Measurements from ENCODE around the gene MYOZ3. TPM values are rescaled to one million over a fixed set of nuclear protein-coding genes. Genes with fewer than 3 reads are reported as not detected.

MYOZ3 gene
- polyA plus RNA-seq, 1 of the 3 experiments (the other 2 are of a cell fraction) = 0.26 TPM

- H3K36me3 ChIP-seq (replicated peaks in 1 of 2; ENCODE audit: control insufficient read depth in 1 of 2, insufficient read depth in 2 of 2, low read length in 1 of 2) = peaks cover 0 to 13% of the 10 kb centered on the region in 2 experiments
- no peaks in the 10 kb centered on the region for H4K20me1 ChIP-seq (ENCODE audit: insufficient read depth)
- H3K9me2 ChIP-seq = no peaks in the 10 kb centered on the region
- no peak overlapping the region for H3K27ac ChIP-seq (ENCODE audit: low read depth in 2 of 2, low read length in 1 of 2)
- H3K4me3 ChIP-seq (ENCODE audit: low read depth in 2 of 2, low read length in 1 of 2) = no peak overlapping the region
- no peak overlapping the region for H3K9ac ChIP-seq
- no peaks in the 10 kb centered on the region for H3K9me3 ChIP-seq
- H3K4me2 ChIP-seq = no peak overlapping the region
- no peaks in the 10 kb centered on the region for H3K27me3 ChIP-seq (ENCODE audit: insufficient read depth)
- H2AFZ ChIP-seq (ENCODE audit: low read depth) = no peak overlapping the region
- TF ChIP-seq MAX (IDR thresholded peaks at IDR 0.05; ENCODE audit: low read depth) (no peak), PBX3 (IDR thresholded peaks at IDR 0.05) (no peak), RXRA (IDR thresholded peaks at IDR 0.05; ENCODE audit: borderline replicate concordance, low read depth) (no peak), JUND (IDR thresholded peaks at IDR 0.05) (no peak), REST (IDR thresholded peaks at IDR 0.05; ENCODE audit: low read depth, low read length) (no peak), YY1 (IDR thresholded peaks at IDR 0.05; ENCODE audit: low read depth) (no peak), CHD2 (IDR thresholded peaks at IDR 0.05; ENCODE audit: low read length, partially characterized antibody) (no peak), GABPA (IDR thresholded peaks at IDR 0.05; ENCODE audit: low read depth) (no peak), MXI1 (IDR thresholded peaks at IDR 0.05; ENCODE audit: low read depth, low read length) (no peak), SMC3 (IDR thresholded peaks at IDR 0.05; ENCODE audit: low read depth, low read length) (no peak), TCF12 (IDR thresholded peaks at IDR 0.05) (no peak), EZH2phosphoT487 (IDR thresholded peaks at IDR 0.05; ENCODE audit: borderline replicate concordance, low read depth) (no peak), FOSL2 (IDR thresholded peaks at IDR 0.05; ENCODE audit: borderline replicate concordance, low read depth) (no peak), USF2 (IDR thresholded peaks at IDR 0.05; ENCODE audit: borderline replicate concordance, low read depth, low read length) (no peak), IRF3 (IDR thresholded peaks at IDR 0.05; ENCODE audit: low read depth, low read length) (no peak), TAF1 (IDR thresholded peaks at IDR 0.05; ENCODE audit: borderline replicate concordance, low read depth, low read length) (no peak), FOXM1 (IDR thresholded peaks at IDR 0.05; ENCODE audit: low read depth) (no peak), ZBTB33 (IDR thresholded peaks at IDR 0.05; ENCODE audit: borderline replicate concordance, low read depth) (no peak), NFIC (IDR thresholded peaks at IDR 0.05; ENCODE audit: borderline replicate concordance) (no peak), ELF1 (IDR thresholded peaks at IDR 0.05) (no peak)
- DNase-seq = no peak
- WGBS (ENCODE audit: low lambda C conversion rate) = 89% methylated on average over 7 of the region's 7 CpGs
- POLR2A ChIA-PET = no interaction called here
- H3F3A ChIP-seq (replicated peaks; ENCODE audit: insufficient read depth) = no peaks in the 10 kb centered on the region
- H3K79me2 ChIP-seq (ENCODE audit: insufficient read depth) = no peaks in the 10 kb centered on the region
- CTCF ChIA-PET = interaction anchor here (0.8 kb wide), 1 partner anchor 17 kb away, joined by 3 read pairs; the partner anchor contains the start of gene SYNPO
- H3K4me1 ChIP-seq (ENCODE audit: control insufficient read depth in 1 of 2, insufficient read depth in 2 of 2, low read depth in 1 of 2, low read length in 1 of 2) = peaks cover 9 to 70% of the 10 kb centered on the region in 2 experiments; a peak in 2 of 4 replicates
Measured at GRCh38 chr5:150623152-150623877, 37.7 kb upstream of the MYOZ3 start.
